Stomach smooth muscle (tissue), 2 donors: ENCODE results near the gene FLT1.

Experiments
- H3K27ac ChIP-seq: one replicate; pipeline ENCODE4 v1.7.0; 2013; ENCODE audit warnings: mild to moderate bottlenecking, low read length, inconsistent platforms
- H3K27me3 ChIP-seq, 2 donors: one replicate each; pipeline ENCODE4 v1.7.0; 2013; ENCODE audit warnings: low read length in 2 of 2; ENCODE audit not compliant: insufficient read depth in 2 of 2, control insufficient read depth in 1 of 2
- H3K36me3 ChIP-seq, 2 donors: one replicate each; pipeline ENCODE4 v1.7.0; 2013; ENCODE audit warnings: low read length in 2 of 2; ENCODE audit not compliant: control insufficient read depth in 2 of 2, insufficient read depth in 2 of 2
- H3K4me1 ChIP-seq: one replicate; pipeline ENCODE4 v1.7.0; 2013; ENCODE audit warnings: low read length; ENCODE audit not compliant: control insufficient read depth, insufficient read depth
- H3K4me3 ChIP-seq, 2 donors: one replicate each; pipeline ENCODE4 v1.7.0; 2013; ENCODE audit warnings: low read length in 2 of 2
- H3K9ac ChIP-seq, 2 donors: one replicate each; pipeline ENCODE4 v1.7.0; 2013; ENCODE audit warnings: low read length in 2 of 2, mild to moderate bottlenecking in 1 of 2
- H3K9me3 ChIP-seq, 2 donors: one replicate each; pipeline ENCODE4 v1.7.0; 2013; ENCODE audit warnings: low read length in 2 of 2; ENCODE audit not compliant: control insufficient read depth in 2 of 2
- donor health status: healthy.
- donor health status: Pancreatic carcinoma.

The FLT1 gene, protein sequence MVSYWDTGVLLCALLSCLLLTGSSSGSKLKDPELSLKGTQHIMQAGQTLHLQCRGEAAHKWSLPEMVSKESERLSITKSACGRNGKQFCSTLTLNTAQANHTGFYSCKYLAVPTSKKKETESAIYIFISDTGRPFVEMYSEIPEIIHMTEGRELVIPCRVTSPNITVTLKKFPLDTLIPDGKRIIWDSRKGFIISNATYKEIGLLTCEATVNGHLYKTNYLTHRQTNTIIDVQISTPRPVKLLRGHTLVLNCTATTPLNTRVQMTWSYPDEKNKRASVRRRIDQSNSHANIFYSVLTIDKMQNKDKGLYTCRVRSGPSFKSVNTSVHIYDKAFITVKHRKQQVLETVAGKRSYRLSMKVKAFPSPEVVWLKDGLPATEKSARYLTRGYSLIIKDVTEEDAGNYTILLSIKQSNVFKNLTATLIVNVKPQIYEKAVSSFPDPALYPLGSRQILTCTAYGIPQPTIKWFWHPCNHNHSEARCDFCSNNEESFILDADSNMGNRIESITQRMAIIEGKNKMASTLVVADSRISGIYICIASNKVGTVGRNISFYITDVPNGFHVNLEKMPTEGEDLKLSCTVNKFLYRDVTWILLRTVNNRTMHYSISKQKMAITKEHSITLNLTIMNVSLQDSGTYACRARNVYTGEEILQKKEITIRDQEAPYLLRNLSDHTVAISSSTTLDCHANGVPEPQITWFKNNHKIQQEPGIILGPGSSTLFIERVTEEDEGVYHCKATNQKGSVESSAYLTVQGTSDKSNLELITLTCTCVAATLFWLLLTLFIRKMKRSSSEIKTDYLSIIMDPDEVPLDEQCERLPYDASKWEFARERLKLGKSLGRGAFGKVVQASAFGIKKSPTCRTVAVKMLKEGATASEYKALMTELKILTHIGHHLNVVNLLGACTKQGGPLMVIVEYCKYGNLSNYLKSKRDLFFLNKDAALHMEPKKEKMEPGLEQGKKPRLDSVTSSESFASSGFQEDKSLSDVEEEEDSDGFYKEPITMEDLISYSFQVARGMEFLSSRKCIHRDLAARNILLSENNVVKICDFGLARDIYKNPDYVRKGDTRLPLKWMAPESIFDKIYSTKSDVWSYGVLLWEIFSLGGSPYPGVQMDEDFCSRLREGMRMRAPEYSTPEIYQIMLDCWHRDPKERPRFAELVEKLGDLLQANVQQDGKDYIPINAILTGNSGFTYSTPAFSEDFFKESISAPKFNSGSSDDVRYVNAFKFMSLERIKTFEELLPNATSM (N-terminal part only)

DNA sequence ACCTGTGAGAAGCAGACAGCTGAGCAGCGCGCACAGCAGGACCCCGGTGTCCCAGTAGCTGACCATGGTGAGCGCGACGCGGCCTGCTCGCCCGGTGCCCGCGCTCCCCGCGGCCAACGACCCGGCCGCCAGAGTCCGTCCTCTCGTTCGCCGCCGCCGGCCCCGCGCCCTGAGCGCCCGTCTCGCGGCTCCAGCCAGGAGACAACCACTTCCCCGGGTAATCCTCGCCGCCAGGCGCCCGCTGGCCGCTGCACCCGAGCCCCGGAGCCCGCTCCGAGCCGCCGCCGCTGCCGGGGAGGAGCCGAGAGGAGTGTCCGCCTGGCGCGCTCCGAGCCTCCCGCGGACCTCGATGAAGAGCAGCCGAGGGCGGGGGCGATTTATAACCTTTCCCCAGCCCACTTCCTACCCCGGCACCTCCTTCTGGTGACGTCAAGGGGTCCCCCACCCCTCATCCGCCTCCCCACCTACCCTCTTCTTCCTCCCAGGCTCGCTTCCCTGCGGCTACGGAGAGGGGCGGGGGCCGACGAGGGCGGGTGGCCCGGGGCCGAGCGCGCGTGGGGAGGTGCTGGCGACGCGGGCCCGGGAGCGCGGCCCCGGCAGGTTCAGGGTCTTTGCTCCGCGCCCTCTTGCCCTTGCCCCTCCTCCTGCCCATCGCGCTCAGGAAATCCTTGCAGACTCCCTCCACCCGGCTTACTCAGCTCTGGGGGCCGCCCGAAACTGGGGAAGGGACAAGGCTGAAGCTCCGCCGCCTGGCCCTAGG lies at the start of gene FLT1:
FLT1 (minus strand) TSS at position 351 of the 760 bp plus-strand sequence; CDS start at position 66, 285 bp downstream.
- Histone ChIP-seq H3K9ac (no peak within 1 kb of the TSS), H3K27ac (no peak within 1 kb of the TSS), H3K36me3 (no peaks in the 10 kb centered on the region), H3K4me1 (peaks cover 17% of the 10 kb centered on the region), H3K4me3 (peak within 1 kb of the TSS; percentile 6 to 64), H3K9me3 (no peaks in the 10 kb centered on the region), H3K27me3 (peaks cover 30 to 63% of the 10 kb centered on the region in 2 donors)

DNA sequence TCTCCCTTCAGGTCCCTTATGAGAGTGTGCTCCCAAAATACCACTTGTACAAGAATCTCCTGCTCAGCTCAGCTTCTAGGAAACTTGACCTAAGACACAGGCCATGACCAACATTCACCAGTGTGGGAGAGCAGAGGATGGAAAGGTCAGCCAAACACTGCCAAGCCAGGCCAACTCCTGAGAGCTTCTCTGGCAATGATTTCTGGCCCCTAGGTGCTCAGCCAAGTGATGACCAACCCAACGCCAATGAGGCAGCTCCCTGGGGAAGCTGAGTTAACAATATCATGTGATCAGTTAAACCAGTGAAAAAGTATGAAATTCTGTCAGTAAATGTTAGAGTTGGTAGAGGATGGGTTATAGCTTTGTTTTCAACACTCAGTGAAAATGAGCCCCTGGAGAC lies 49.1 kb upstream of the FLT1 start:
- H3K9ac ChIP-seq: no peak overlapping the region
- H3K4me1 ChIP-seq: no peaks in the 10 kb centered on the region
- peaks cover 6 to 15% of the 10 kb centered on the region in 2 donors for H3K9me3 ChIP-seq
- H3K27ac ChIP-seq: no peak overlapping the region
- no peaks in the 10 kb centered on the region for H3K36me3 ChIP-seq
- peaks cover 0 to 4% of the 10 kb centered on the region in 2 donors for H3K27me3 ChIP-seq
- H3K4me3 ChIP-seq: no peak overlapping the region

DNA sequence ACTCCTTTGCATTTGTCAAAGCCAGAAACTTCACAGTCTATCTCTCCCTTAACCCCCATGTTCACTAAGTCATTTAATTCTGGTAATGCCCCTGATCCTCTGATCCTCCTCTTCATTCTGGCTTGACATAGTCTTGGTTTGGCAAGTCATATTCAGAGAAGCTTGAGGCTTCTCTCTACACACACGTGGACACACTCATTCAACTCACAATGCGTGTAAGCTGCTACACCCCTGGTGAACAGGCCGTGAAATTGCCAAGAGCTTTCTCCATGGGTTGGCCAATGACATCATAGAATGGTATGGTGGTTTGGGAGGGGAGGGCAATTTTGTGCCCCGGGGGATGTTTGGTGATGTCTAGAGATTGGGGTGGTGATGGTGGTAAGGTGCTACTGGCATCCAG lies 47.9 kb upstream of the FLT1 start:
- Histone ChIP-seq H3K36me3 (no peaks in the 10 kb centered on the region), H3K27ac (no peak overlapping the region), H3K27me3 (no peaks in the 10 kb centered on the region), H3K4me1 (no peaks in the 10 kb centered on the region), H3K4me3 (no peak overlapping the region), H3K9me3 (peaks cover 6 to 15% of the 10 kb centered on the region in 2 donors), H3K9ac (no peak overlapping the region)

DNA sequence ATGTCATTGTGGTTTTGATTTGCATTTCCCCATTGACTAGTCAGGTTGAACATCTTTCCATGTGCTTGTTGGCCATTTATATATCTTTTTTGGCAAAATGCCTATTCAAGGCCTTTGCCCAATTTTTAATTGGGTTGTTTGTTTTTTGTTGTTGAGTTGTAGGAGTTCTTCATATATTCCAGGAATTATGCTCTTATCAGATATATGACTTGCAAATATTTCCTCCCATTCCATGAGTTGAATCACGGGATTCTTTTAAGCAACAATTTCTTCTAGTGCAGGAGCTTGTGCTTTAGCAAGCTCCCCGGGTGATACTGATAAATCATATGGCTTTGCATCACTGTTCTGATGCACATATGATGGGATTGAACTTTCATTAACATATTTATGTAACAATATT lies 47.0 kb upstream of the FLT1 start:
- Histone ChIP-seq H3K4me3 (no peak overlapping the region), H3K9ac (no peak overlapping the region), H3K9me3 (peaks cover 6 to 15% of the 10 kb centered on the region in 2 donors), H3K27me3 (no peaks in the 10 kb centered on the region), H3K27ac (no peak overlapping the region), H3K4me1 (no peaks in the 10 kb centered on the region), H3K36me3 (no peaks in the 10 kb centered on the region)

DNA sequence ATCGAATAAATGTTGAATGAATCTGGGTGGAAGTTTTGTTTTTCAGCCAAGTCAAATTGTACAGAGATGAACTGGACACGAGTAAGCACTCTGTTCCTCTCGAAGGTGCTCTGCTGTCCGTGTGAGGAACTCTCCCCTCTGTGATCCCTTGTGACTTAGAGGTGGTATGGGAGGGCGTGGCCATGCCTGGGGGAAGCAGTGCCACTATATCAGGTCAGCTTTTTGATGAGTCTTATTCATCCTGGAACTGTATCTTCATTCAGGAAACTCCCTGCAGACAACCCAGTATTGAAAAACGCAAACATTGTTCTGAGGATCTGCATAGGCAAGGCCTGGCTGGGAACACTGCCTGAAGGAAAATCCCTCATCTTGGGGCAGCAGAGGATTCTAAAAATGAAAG lies 45.7 kb upstream of the FLT1 start:
- H3K4me1 ChIP-seq: no peaks in the 10 kb centered on the region
- no peak overlapping the region for H3K9ac ChIP-seq
- no peak overlapping the region for H3K27ac ChIP-seq
- H3K9me3 ChIP-seq: peaks cover 6 to 15% of the 10 kb centered on the region in 2 donors
- no peaks in the 10 kb centered on the region for H3K27me3 ChIP-seq
- H3K4me3 ChIP-seq: no peak overlapping the region
- H3K36me3 ChIP-seq: no peaks in the 10 kb centered on the region

DNA sequence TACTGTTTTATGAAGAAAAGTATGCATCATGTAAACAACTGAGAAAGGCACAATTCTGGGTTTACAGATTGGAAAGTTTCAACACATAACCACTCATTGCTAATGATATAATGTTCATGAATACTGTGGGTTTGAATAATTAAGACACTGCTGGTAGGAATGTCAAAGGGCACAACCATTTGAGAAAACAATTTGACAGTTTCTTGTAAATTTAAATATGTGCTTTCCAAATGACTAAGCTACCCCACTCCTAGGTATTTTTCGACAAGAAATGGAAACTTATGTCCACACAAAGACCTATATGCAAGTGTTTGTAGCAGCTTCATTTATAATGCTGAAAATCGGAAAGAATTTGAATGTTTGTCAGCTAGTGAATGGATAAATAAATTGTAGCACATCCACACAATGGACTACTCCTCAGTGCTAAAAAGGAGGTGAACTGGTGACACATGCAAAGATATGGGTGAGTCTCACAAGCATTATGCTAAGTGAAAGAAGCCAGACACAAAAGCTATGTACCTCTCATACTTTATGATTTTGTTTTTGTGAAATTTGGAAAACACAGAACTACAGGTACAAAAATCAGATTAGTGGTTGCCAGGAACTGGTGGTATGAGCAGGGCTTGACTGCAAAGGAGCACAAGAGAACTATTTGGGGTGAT lies 44.8 kb upstream of the FLT1 start:
- Histone ChIP-seq H3K9ac (no peak overlapping the region), H3K4me3 (no peak overlapping the region), H3K9me3 (peaks cover 6 to 15% of the 10 kb centered on the region in 2 donors), H3K36me3 (no peaks in the 10 kb centered on the region), H3K4me1 (no peaks in the 10 kb centered on the region), H3K27ac (no peak overlapping the region), H3K27me3 (no peaks in the 10 kb centered on the region)

DNA sequence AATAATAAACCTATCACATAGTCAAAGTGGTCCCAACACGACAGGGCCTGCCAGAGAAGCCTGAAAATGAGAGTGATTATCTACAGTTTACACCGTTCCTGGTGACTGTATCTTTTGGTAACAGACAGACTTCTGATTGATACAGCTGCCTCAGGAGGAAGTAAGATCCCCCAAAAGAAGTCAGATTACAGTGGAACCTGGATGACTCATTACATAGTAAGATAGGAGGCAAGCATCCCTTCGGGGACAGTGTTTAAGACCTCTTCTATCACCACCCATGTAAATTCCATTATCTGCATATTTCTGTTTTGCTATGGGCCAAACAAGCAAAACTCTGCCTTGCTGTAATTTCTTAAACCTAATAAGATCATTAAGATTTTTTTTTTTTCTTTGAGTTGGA lies 44.0 kb upstream of the FLT1 start:
- Histone ChIP-seq H3K4me1 (no peaks in the 10 kb centered on the region), H3K9me3 (peaks cover 6 to 11% of the 10 kb centered on the region in 2 donors), H3K9ac (no peak overlapping the region), H3K27me3 (peaks cover 1 to 5% of the 10 kb centered on the region in 2 donors), H3K4me3 (no peak overlapping the region), H3K27ac (no peak overlapping the region), H3K36me3 (no peaks in the 10 kb centered on the region)

DNA sequence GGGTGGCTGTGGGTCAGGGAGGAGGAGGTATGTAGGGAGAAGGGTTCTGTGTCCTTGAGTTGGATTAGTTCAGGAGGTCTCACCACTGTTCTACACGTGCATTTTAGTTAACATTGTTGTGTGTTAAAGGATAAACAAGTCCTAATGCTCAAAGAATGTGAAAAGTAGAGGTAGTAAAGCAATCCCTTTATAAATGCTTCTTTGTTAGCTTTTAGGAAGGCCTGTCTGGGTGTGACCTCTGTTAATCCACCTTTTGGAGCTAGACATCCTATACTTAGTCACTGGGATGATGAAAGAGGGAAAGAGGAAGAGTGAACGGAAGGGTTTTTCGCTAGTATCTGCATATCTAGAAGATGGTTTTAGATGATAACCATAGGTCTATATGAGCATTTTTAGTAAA lies 42.2 kb upstream of the FLT1 start:
- Histone ChIP-seq H3K27me3 (peaks cover 6 to 17% of the 10 kb centered on the region in 2 donors), H3K9ac (no peak overlapping the region), H3K27ac (no peak overlapping the region), H3K4me1 (peaks cover 4% of the 10 kb centered on the region), H3K9me3 (no peaks in the 10 kb centered on the region), H3K4me3 (no peak overlapping the region), H3K36me3 (no peaks in the 10 kb centered on the region)

DNA sequence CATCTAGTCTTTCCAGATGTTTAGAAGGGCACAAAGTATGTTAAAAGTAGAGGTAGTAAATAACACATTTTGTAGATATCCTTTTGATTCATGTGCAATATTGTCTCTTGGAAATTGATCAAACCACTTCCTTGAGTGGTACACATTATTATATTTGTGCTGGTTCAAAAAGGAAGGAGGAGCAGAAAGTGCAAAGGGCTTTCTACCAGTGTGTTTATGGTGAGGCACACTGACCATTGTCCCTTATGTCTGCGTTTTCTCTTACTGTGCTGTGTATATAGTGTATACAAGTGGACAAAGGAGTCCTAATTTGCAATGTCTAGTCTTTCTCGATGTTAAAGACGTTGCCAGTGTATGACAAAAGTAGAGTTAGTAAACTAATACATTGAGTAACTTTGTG lies 41.4 kb upstream of the FLT1 start:
- Histone ChIP-seq H3K4me1 (peaks cover 9% of the 10 kb centered on the region), H3K36me3 (no peaks in the 10 kb centered on the region), H3K27me3 (peaks cover 13 to 25% of the 10 kb centered on the region in 2 donors), H3K27ac (no peak overlapping the region), H3K9me3 (no peaks in the 10 kb centered on the region), H3K4me3 (no peak overlapping the region), H3K9ac (no peak overlapping the region)
